ENCODE results near the gene ZHX3.

ZHX3 gene

DNA sequence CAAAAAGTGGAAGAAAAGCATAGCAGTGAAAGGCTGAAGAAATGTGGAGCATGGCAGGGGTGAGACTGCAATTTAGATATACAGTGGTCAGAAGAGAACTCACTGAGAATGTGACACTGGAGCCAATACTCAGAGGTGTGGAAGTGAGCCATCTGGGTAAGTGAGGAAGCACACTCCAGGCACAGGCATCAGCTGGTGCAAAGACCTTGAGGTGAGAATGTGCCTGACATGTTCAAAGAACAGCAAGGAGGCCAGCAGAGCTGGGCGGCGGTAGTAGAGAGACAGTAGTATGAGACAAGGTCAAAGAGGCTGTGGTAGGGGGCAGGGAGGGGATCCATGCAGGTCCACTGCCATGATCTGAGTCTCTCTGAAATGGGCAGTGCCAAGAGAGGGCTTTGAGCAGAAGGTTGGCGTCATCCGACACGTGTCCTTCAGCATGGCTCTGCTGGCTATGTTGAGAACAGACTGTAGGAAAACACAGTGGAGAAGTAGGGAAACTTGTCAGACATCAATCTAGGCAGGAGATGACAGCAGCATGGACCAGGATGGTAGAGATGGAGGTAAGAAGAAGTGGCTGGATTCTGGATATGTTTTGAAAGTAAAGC lies 95.8 kb downstream of the ZHX3 start:
- H3K4me3 ChIP-seq (ENCODE audit: low read length, poor library complexity, severe bottlenecking): no peak overlapping the region
- no peaks in the 10 kb centered on the region for H3K27me3 ChIP-seq (ENCODE audit: insufficient read depth, low read length, poor library complexity, severe bottlenecking)
- no peak overlapping the region for H3K9ac ChIP-seq (ENCODE audit: low read depth, low read length, poor library complexity, severe bottlenecking)
- no peaks in the 10 kb centered on the region for H3K9me2 ChIP-seq (replicated peaks; ENCODE audit: low read depth, low read length)
- H4K20me1 ChIP-seq (ENCODE audit: insufficient read depth, low read length, poor library complexity, severe bottlenecking): no peaks in the 10 kb centered on the region
- no peaks in the 10 kb centered on the region for H3K9me3 ChIP-seq (ENCODE audit: insufficient read depth, low read depth, low read length)
- TF ChIP-seq, protein P1, sequence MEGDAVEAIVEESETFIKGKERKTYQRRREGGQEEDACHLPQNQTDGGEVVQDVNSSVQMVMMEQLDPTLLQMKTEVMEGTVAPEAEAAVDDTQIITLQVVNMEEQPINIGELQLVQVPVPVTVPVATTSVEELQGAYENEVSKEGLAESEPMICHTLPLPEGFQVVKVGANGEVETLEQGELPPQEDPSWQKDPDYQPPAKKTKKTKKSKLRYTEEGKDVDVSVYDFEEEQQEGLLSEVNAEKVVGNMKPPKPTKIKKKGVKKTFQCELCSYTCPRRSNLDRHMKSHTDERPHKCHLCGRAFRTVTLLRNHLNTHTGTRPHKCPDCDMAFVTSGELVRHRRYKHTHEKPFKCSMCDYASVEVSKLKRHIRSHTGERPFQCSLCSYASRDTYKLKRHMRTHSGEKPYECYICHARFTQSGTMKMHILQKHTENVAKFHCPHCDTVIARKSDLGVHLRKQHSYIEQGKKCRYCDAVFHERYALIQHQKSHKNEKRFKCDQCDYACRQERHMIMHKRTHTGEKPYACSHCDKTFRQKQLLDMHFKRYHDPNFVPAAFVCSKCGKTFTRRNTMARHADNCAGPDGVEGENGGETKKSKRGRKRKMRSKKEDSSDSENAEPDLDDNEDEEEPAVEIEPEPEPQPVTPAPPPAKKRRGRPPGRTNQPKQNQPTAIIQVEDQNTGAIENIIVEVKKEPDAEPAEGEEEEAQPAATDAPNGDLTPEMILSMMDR (conservative IDR thresholded peaks at IDR 0.05; ENCODE audit: low read length): no peak
- TF ChIP-seq EZH2phosphoT487 (IDR thresholded peaks at IDR 0.05; ENCODE audit: borderline replicate concordance): no peak
- H3K4me2 ChIP-seq (ENCODE audit: low read depth, low read length, poor library complexity, severe bottlenecking): no peak overlapping the region
- H3F3A ChIP-seq (ENCODE audit: low read depth): 0 out of 2 replicates have a peak, but pooled peaks cover 1% of the 10 kb centered on the region
- no peaks in the 10 kb centered on the region for H3K79me2 ChIP-seq (ENCODE audit: insufficient read depth, low read length)
- H3K36me3 ChIP-seq (ENCODE audit: insufficient read depth, low read length): no peaks in the 10 kb centered on the region
- peaks cover 26% of the 10 kb centered on the region for H3K4me1 ChIP-seq (ENCODE audit: insufficient read depth, low read length, poor library complexity, severe bottlenecking)
- no peak overlapping the region for H2AFZ ChIP-seq (ENCODE audit: low read length)

DNA sequence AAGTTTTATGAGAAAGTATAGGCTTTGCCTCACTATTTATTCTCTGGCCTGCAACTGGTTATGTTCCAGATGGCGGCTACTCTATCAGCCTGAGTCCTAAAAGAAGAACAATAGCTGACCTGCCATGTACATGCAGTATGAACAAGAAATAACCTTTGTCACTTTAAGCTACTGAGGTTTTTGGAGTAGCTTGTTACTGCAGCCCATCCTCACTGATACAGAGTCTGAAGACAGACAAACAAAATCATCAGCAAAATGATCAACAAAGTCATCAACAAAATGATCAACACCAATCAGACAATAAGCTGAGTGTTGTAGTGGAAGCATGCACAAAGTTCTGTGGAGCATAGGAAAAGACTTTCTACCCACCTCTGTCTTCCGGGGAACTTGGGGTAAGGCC lies 97.7 kb downstream of the ZHX3 start:
- no peaks in the 10 kb centered on the region for H3K36me3 ChIP-seq (ENCODE audit: insufficient read depth, low read length)
- no peak overlapping the region for H3K9ac ChIP-seq (ENCODE audit: low read depth, low read length, poor library complexity, severe bottlenecking)
- no peaks in the 10 kb centered on the region for H3K79me2 ChIP-seq (ENCODE audit: insufficient read depth, low read length)
- TF ChIP-seq, protein P1 (conservative IDR thresholded peaks at IDR 0.05; ENCODE audit: low read length): no peak
- no peak for TF ChIP-seq EZH2phosphoT487 (IDR thresholded peaks at IDR 0.05; ENCODE audit: borderline replicate concordance)
- H3K4me3 ChIP-seq (ENCODE audit: low read length, poor library complexity, severe bottlenecking): no peak overlapping the region
- no peaks in the 10 kb centered on the region for H3K9me3 ChIP-seq (ENCODE audit: insufficient read depth, low read depth, low read length)
- 0 out of 2 replicates have a peak, but pooled peaks cover 3% of the 10 kb centered on the region for H3F3A ChIP-seq (ENCODE audit: low read depth)
- H3K9me2 ChIP-seq (replicated peaks; ENCODE audit: low read depth, low read length): no peaks in the 10 kb centered on the region
- no peaks in the 10 kb centered on the region for H4K20me1 ChIP-seq (ENCODE audit: insufficient read depth, low read length, poor library complexity, severe bottlenecking)
- peaks cover 9% of the 10 kb centered on the region for H3K4me1 ChIP-seq (ENCODE audit: insufficient read depth, low read length, poor library complexity, severe bottlenecking)
- no peak overlapping the region for H2AFZ ChIP-seq (ENCODE audit: low read length)
- no peak overlapping the region for H3K4me2 ChIP-seq (ENCODE audit: low read depth, low read length, poor library complexity, severe bottlenecking)
- no peaks in the 10 kb centered on the region for H3K27me3 ChIP-seq (ENCODE audit: insufficient read depth, low read length, poor library complexity, severe bottlenecking)

DNA sequence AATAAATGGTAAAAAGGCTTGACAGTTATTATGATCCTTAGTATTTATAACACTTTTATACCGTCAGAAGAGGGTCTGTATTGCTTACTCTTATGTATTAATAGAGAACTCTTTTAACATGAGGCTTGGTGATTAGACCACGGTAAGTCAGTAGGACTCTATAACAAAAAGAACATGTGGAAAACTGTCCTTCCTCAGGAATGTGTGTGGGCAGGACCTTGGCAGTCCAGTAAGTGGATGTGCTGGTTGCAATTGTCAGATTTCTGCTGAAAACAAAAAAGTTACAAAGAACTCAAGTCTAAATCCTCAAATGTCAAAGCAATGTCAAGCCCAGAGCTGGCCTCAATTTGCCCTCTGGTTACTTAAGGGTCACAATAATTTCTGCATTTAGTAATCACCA lies 99.1 kb downstream of the ZHX3 start:
- Histone ChIP-seq H3K9me3 (ENCODE audit: insufficient read depth, low read depth, low read length) (no peaks in the 10 kb centered on the region), H3K4me3 (ENCODE audit: low read length, poor library complexity, severe bottlenecking) (no peak overlapping the region), H2AFZ (ENCODE audit: low read length) (no peak overlapping the region), H3K79me2 (ENCODE audit: insufficient read depth, low read length) (no peaks in the 10 kb centered on the region), H3K4me2 (ENCODE audit: low read depth, low read length, poor library complexity, severe bottlenecking) (no peak overlapping the region), H4K20me1 (ENCODE audit: insufficient read depth, low read length, poor library complexity, severe bottlenecking) (no peaks in the 10 kb centered on the region), H3K27me3 (ENCODE audit: insufficient read depth, low read length, poor library complexity, severe bottlenecking) (no peaks in the 10 kb centered on the region), H3F3A (ENCODE audit: low read depth) (0 out of 2 replicates have a peak, but pooled peaks cover 3% of the 10 kb centered on the region), H3K36me3 (ENCODE audit: insufficient read depth, low read length) (no peaks in the 10 kb centered on the region), H3K4me1 (ENCODE audit: insufficient read depth, low read length, poor library complexity, severe bottlenecking) (no peaks in the 10 kb centered on the region), H3K9me2 (replicated peaks; ENCODE audit: low read depth, low read length) (no peaks in the 10 kb centered on the region), H3K9ac (ENCODE audit: low read depth, low read length, poor library complexity, severe bottlenecking) (no peak overlapping the region)
- no peak for TF ChIP-seq EZH2phosphoT487 (IDR thresholded peaks at IDR 0.05; ENCODE audit: borderline replicate concordance)
- TF ChIP-seq, protein P1 (conservative IDR thresholded peaks at IDR 0.05; ENCODE audit: low read length): no peak
